GM21528 (cell line): Measurements from ENCODE around the gene KLHDC1.
"Not testable (repeated sequence)": the region's sequence is repeated elsewhere in the genome, so short reads cannot be mapped to it uniquely, and the experiment has no call there.

ENCODE experiments used
- ATAC-seq: cut with Tn5 transposase; IDR thresholded peaks from one replicate; pipeline ENCODE4 v1.9.1; 2021; ENCODE audit warnings: mild to moderate bottlenecking, moderate library complexity; ENCODE audit not compliant: unreplicated experiment, low FRiP score

Gene KLHDC1

DNA sequence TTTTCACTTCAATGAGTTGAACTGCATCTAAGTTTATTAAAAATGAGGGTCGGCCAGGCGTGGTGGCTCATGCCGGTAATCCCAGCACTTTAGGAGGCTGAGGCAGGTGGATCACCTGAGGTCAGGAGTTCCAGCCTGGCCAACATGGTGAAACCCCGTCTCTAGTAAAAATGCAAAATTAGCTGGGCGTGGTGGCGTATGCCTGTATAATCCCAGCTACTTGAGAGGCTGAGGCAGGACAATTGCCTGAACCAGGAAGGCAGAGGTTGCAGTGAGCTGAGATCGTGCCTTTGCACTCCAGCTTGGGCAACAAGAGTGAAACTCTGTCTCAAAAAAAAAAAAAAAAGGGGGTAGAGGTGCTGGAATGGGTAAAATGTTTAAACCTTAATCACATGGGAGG lies 88.1 kb downstream of the KLHDC1 start:
- ATAC-seq: not testable (repeated sequence)

DNA sequence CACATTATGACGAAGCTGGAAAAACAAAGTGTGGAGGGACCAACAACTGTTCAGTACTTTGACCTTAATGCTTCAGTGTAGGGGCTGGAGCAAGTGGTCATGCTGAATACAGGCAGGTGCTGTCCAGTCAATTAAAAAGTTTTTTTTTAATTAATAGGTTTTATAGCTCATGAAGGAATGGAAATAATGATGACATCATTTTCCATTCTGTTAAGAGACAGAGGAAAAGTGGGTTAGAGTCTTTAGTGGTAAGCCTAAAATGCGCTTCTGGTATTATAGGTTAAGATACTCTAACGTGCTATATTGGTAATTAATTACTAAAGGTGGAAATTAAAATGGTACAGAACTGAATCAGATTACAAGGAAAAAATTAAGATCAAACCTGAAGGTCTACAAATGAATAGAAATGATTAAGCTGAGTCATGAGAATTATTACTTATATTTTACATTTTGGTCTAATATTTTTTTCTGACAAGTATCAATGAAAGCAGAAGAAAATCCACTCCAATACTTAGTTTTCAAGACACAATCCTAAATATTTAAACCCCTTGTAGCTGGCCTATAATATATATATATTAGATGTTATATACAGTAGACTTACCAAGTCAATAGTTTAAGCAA lies 90.6 kb downstream of the KLHDC1 start:
- ATAC-seq: no peak

DNA sequence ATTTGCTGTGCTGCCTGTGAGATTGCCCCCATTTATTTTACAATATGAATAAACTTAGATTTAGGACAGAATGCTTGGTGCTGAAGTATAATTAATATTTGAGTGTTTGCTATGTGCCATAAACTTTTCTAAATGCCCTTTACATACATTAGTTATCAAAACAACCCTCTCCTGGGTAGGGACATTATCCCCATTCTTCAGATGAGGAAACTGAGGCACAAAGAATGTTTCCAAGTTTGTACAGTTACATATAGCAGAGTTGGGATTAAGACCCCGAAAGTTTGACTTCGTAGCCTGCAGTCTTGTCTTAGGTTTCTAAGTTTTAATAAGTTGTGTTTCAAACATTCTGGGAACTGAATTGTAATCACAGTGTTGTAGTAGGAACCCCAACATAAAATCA lies 93.4 kb downstream of the KLHDC1 start:
- ATAC-seq: no peak

DNA sequence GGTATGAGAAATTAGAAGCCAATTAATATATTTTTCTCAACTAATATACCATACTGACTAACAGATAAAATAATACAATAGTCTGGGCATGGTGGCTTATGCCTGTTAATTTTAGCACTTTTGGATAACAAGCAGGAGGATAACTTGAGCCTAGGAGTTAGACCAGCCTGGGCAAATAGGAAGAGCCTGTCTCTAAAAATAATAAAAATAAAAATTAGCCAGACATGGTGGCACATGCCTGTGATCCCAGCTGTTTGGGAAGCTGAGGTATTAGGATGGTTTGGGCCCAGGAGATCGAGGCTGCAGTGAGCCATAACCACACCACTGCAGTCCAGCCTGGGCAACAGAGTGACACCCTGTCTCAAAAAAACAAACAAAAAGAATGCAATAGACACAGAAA lies 99.7 kb downstream of the KLHDC1 start:
- ATAC-seq: no peak

DNA sequence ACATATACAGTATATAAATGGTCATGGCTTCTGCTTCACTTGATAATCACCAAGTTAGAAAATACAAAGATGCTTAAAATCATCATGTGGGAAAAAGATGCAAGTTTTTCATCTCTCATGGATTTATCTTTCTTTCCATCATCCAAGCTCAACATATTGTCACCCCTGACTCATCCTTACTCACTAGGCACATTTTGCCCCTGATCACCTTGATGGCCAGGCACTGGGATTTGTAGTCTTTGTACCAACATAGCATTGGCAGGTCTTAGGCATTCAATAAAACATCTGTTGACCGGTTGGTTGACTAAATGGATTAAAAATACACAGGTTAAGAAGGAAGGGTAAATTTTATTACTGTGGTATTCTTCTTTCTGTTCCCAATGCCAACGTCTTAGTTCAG lies 103.1 kb downstream of the KLHDC1 start:
- ATAC-seq: no peak
